Hepatic stellate cell (primary cell): ENCODE results near the gene ISCU.
A peak's percentile ranks its signal among the peaks of the same experiment; 100 is the strongest.
"Not testable (repeated sequence)": the region's sequence is repeated elsewhere in the genome, so short reads cannot be mapped to it uniquely, and the experiment has no call there.

Experiments used
- DNase-seq: peaks from one replicate; pipeline ENCODE4 v3.0.0; 2011; ENCODE audit warnings: low spot score

The ISCU gene

DNA sequence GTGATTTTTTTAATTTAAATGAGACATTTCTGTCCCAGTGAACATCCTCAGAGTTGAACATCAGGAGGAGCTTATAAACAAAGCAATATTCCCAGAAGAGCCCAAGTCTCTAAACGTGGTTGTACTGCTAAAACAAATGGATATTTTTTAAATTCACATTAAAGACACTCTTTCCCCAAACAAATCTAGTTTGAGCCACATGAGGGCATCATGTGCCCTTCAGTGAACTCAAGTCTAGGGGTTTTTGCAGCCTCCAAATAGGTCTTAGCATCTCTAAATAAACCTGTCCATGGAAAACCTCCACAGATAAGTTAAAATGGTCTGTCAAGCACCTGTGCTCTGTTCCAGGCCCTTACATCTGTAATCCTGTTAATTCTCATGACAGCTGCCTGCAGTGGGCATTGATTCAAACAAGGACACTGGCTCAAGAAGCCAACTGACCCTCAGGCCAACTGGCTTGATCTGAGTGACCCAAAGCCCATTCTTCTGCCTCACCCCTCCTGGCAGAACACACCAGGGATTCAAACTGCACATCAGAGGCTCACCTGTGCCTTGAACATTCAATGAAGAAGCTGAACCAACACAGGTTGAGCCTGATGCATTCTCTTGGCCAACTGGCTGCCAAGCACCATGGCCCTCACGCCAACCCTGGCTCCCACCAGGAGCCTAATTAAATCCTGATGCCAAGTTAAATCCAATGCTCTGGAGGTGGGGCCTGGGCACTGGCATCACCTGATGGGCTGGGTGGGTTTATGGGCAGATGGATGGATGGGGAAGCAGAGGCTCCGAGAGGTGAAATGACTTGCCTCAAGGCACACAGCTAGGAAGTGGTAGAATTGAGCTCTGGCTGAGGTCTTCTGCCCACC lies 8.6 kb downstream of the ISCU start:
- no peak for DNase-seq

DNA sequence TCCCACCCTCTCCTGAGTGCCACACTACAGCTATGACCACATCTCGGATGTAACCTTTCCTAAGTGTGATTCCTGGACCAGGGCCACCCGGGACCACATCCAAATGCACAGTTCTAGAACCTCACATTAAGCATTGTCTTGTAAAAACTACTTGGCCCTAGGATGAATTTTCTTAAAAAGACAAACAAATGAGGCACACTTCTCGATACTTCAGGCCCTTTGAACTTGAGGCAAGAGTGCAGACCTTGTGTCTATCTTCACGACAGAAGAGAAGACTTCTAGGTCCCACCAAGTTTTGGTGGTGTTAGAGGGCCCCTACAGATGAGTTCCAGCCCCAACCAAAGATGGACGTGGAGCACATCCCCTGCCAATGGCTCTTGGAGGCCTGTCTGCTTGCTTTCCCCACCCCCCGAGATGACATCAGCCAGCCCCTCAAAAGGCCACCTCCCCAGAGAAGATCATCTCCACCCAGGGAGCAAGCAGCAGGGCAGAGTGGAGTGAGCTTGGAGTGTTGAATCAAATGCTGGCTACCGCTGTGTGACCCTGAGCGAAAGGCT lies 9.3 kb downstream of the ISCU start:
- no peak for DNase-seq

DNA sequence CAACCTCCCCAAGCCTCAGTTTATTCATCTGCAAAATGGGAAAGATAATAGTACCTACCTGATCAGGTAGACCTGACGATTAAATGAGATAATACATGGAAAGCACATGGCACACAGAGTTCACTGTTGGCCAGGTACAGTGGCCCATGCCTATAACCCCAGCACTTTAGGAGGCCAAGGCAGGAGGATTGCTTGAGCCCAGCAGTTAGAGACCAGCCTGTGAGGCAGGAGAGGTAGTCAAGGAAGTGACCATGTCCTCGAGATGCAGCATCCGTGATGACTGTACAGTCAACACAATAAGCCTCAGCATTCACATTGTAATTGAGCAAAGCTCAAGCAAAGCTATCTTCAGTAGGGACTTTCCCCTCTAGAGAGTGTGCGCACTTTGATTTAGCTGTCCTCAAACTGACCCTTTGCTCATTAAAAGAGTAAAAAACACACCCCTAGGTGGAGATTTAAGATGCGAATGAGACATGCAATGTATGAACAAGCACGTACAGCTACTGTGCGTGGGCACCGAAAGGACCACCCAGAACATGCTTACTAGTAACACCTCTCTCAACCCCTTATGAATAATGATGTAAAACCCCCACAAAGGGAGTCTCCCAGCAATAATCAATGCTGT lies 9.9 kb downstream of the ISCU start:
- DNase-seq: no peak

DNA sequence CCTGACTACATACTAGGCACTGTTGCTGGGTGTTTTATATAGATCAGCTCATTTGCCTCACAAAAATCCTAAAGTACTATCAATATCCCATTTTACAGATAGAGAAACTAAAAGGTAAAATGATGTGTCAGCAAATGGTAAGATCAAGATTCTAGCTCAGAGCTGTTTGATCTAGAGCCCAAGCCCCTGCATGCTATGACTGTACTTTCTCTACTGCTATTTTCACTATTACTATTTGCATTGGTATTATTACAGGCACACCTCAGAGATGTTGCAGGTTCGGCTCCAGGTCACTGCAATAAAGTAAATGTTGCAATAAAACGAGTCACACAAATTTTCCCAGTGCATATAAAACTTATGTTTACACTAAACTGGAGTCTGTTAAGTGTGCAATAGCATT lies 10.9 kb downstream of the ISCU start:
- DNase-seq: no peak

DNA sequence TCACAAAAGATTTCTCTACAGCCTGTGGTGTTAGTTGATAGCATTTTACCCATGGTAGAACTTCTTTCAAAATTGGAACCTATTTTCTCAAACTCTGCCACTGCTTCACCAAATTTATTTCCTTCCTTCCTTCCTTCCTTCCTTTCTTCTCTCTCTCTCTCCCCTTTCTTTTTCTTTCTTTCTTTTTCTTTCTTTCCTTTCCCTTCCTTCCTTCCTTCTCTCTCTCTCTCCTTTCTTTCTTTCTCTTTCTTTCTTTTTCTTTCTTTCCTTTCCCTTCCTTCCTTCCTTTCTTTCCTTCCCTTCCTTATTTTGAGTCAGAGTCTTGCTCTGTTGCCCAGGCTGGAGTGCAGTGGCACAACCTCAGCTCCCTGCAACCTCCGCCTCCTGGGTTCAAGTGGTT lies 11.9 kb downstream of the ISCU start:
- not testable (repeated sequence) for DNase-seq

DNA sequence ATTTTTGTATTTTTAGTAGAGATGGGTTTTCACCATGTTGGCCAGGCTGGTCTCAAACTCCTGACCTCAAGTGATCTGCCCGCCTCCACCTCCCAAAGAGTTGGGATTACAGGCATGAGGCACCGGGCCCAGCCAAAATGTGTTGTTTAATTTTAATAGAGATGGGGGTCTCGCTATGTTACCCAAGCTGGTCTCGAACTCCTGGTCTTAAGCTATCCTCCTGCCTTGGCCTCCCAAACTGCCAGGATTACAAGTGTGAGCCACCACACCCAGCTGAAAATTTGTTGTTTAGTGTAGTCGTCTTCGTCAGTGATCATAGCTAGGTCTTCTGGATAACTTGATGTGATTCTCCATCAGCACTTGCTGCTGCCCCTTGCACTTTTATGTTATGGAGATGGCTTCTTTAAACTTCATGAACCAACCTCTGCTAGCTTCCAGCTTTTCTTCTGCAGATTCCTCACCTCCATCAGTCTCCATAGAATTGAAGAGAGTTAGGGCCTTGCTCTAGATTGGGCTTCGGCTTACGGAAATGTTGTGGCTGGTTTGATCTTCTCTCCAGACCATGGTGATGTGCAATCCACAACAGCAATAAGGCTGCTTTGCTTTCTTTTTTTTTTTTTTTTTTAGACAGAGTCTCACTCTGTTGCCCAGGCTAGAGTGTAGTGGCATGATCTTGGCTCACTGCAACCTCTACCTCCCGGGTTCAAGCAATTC lies 13.0 kb downstream of the ISCU start:
- DNase-seq: no peak

DNA sequence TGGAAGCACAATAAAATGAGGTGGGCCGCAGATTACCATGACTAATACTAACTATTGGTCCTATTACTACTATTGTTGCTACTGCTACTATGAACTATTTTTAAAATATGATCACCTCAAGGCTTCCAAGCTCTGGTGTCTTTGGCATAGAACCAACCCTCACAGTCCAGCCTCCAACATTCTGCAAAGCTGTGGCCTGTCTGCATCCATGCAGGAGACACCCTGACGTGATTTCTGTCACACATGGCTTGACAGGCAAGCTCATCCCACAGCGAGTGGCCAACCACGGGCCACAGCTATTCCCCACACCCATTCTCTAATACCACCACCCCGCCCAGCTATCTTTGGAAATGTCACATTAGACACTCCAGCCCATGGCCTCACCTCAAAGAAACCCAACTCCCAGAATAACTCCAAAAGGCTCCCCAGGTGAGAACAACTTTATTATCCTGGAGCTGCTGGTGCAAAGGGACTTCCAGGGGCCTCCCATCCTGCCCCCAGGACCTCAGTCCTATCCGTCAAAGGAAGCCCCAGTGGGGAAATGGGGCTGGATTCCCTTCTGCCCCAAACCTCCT lies 14.4 kb downstream of the ISCU start:
- DNase-seq: no peak

DNA sequence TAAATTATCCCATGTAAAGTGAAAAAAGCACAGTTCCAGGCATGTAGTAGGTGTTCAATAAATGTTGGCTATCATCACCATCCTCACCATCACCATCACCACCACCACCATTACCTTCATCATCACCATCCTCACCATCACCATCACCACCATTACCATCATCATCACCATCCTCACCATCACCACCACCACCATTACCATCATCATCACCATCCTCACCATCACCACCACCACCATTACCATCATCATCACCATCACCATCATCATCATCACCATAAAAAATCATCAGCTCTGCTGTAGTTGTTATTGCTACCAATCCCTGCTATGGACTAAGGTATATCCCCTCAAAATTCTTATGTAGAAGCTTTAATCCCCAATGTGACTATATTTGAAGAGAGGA lies 15.1 kb downstream of the ISCU start:
- DNase-seq: no peak

DNA sequence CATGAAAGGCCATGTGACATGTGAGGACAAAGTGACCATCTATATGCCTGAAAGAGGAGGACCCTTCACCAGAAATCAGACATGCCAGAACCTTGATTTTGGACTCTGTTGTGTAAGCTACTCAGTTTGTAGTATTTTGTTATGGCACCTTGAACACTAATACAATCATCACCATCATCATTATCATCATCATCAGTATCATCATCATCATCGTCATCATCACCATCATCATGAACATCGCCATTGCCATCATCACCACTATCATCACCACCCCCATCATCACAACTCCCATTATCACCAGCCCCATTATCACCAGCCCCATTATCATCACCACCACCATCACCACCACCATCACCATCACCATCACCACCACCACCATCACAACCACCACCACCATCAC lies 15.9 kb downstream of the ISCU start:
- no peak for DNase-seq

DNA sequence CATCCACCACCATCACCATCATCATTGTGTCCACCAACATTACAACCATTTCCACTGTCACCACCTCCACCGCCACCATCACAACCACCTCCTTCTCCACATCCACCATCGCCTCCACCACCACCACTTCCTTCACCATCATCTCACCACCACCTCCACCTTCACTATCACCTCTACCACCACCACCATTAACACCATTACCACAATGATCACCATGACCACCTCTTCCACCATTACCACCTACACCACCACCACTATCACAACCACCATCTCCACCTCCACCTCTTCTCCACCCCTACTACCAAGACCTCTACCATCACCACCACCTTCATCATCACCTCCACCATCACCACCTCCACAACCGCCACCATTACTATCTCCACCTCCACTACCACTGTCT lies 16.4 kb downstream of the ISCU start:
- no peak for DNase-seq

DNA sequence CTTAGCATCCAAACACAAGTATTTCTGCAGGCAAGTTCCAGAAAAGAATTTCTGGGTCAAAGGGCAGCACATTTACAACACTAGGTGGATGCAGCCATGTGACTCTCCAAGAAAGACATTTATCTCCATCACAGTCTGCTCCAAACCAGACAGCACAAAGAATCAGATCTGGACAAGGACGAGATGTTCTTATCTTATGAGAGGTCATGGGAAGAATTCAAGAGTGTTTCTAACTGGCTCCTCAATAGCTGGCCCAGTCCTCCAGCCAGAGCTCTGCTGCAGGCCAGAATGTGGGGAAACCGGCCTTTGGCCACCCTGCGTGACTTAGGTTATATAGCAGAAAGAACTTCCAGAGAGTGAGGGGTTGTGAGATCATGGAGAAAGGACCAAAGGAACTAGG lies 18.1 kb downstream of the ISCU start:
- DNase-seq: peak; percentile 42

DNA sequence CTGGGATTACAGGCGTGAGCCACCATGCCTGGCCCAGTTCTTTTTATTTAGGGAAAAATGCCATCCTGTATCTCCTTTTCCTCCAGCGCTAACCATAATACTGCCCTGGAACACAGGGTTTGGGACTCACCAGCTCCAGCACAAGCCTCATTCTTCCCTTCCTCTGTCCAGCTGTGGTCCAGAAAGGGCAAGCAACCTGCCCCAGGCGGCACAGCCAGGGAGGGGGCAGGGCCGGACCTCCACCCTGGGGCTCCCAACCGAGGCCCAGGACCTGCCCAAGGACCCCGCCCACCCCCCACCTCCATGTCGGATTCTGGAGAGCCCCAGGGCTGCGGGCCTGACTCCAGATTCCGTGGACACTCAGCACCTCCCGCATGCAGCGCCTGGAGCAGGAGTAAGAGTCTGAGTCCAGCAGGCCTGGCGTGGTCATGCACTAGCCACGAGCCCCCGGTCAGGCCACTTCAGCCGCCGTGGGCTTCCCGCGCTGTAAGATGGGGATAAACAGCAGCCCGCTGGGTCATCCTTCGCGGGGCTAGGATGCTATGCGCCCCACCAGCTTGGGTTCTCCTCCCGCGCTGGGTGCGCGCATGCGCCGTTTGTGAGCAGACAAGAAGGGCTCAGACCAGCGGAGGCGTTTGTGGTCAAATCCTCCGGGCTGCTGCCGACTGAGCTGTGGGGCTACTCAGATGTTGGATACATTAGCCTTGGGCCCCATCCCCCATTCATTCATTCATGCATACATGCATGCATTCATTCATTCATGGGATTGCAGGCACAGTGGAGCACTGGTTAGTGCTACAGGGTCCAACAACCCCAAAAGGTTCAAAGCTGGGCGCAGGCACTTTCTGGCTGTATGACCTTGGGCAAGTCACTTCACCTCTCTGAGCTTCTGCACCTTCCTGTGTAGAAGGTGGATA lies 19.2 kb downstream of the ISCU start:
- no peak for DNase-seq

DNA sequence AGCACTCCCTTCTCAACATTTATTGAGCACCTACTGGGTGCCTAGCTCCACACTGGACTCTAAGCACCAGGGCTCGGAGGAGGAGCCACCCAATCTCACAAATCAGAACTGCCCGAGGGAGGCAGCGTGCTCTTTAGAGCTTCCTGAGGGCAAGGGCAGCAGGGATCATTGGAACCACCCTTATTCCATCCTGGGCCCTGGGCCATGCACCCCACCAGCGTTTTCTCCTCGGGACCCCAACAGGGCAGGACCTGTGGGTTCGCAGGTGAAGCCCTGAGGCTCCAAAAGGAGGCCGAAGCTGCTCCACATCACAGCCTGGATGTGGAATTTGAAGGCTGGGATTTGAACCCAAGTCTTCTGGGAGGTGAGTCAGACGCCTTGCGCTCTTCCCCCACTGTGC lies 20.1 kb downstream of the ISCU start:
- no peak for DNase-seq

DNA sequence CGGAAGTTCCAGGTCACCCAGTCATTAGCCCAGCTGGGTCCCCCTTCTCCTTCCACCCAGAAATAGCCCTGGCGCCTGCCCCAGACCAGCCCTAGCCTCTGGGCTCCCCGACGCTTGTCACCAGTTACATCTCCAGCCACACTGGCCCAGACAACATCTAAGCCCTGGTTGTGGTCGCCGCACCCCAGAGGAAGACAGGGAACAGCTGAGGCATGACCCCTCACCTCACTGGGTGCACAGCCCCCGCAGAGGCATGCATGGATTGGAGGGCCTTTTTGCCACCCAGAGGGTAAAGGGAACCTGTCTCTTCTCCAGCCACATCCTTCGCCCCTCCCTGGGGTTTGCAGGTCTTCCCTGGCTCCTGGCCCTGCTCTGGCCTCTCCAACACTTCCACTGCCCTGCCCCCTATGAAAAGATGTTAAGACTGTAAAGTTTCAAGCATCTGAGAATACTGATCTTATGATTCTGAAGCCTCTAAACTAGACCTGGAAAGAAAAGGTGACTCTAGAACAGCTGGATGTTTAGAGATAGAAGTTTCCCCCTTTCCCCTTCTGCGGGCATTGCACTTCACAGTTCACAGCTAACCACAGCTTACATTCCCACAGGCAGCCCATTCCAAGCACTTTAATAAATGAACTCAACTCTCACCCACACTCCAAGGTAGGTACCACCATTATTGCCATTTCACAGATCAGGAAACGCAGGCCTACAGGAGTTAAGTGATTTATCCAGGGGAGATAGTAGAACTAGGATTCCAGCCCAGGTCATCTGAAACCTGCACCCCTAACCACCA lies 20.8 kb downstream of the ISCU start:
- DNase-seq: no peak

DNA sequence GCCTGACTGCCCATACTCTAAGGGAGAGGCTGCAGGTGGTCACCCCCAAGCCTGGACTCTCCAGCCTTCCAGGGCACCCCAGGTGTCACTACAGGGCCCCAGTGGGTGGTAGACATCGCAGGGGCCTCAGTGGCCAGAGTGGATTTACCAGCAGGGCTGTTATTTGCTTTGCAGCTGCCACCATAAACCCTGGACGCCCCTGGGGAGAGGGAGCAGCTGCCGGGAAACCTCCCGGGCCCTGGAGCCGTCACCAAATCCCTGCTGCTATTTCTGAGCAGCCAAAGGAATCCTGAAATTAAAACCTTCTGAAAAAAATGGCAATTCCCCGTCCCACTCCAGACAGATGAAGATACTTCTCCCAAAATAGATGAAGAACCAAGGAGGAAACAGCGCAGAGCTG lies 21.6 kb downstream of the ISCU start:
- no peak for DNase-seq

DNA sequence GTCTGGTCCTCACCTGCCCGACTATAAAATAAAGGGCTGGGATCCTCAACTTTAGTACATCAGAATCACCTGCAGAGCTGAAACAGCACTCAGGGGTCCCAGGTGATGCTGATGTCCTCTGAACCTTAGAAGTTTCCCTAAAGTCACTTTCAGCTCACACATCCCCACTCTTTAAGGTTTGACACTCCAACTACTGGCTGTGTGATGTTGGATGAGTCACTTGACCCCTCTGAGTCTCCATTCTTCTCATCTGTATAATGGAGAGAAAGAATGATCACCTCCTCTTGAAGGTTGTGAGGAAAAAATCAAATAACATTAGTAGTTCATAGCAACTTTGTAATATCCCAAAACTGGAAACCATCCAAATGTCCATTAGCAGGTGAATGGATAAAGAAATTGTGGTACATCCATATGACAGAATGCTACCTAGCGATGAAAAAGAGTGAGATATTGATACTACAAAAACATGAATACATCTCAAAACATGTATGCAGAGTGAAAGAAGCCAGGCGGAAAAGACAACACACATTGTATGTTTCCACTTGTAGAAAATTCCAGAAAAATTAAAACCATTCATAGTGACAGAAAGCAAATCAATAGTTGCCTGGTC lies 22.2 kb downstream of the ISCU start:
- DNase-seq: no peak

DNA sequence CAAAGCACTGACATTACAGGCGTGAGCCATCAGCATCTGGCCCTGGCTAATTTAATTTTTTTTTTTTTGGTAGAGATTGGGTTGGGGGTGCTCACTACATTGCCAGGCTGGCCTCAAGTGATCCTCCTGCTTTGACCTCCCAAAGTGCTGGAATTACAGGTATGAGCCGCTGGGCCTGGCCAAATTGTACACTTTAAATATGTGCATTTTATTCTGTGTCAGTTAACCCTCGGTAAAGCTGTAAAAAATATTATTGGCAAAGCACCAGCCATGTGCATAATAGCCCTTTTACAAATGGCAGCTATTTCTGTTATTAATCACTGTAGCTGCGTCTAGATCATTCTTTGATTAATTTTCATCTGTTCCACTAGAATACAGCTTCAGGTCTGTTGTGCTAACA lies 23.5 kb downstream of the ISCU start:
- DNase-seq: no peak

DNA sequence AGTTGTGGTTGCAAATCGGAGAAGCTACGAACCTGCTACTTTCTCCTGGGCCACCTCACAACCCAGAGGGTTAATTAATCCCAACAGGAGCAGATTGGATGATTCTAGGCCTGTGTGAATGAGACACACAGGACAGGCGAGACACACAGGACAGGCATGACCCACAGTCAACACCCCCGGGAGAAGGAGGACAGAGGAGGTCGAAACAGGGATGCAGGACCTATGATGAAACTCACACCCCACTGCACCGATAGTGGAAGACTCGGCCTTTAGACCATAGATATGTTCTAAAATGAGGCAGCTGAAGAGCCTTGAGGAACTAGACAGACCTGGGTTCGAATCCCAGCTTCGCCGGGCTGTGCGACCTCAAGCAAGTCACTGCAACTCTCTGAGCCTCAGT lies 23.9 kb downstream of the ISCU start:
- no peak for DNase-seq

DNA sequence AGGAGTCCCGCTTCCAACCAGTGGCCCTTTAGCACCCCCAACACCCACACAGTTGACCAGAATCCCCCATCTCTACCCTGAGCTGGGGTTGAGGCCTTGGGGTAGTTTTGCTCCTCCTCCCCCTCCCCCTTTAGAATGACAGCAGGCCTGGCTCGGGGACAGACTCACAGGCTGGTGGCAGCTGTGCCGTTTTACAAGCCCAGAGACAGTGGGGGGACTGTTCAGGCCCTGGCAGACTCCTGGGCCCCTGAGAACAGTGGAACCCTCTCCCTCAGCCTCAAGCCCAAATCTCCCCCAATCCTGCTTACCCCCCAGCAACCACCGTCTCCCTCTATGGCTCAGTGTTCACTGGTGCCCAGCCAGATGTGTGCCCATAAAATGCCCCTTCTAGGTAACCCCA lies 25.4 kb downstream of the ISCU start:
- DNase-seq: no peak
